Activated CD4-positive, alpha-beta T cell treated with anti-CD3 and anti-CD28 coated beads for 36 hours (primary cell): ENCODE measurements around the gene TXNDC5. TPM values are rescaled to one million over a fixed set of nuclear protein-coding genes. Genes with fewer than 3 reads are reported as not detected.
A peak's percentile ranks its signal among the peaks of the same experiment; 100 is the strongest.

Source experiments
- ATAC-seq: fragments of 200-7000 bp; cut with Tn5 transposase; one replicate; pipeline ENCODE4 v1.10.0; 2021; ENCODE audit warnings: mild to moderate bottlenecking, moderate library complexity
- CTCF ChIA-PET: fragments of 350-600 bp; sonication (Branson Sonifier 250); formaldehyde crosslinking; loops from one replicate; lab custom pipeline; 2021; ENCODE audit warnings: antibody characterized with exemption; lab: Charles Lee
- POLR2A ChIA-PET: fragments of 350-600 bp; sonication (Branson Sonifier 250); formaldehyde crosslinking; loops from one replicate; lab custom pipeline; 2021; ENCODE audit warnings: antibody characterized with exemption, inconsistent platforms; lab: Charles Lee
- DNase-seq: peaks from one replicate; pipeline ENCODE4 v3.0.0-alpha.2; 2020
- H3K27ac Mint-ChIP-seq: one replicate; pipeline ENCODE4 v1.8.0; 2021; ENCODE audit warnings: mixed read lengths
- H3K27me3 Mint-ChIP-seq: one replicate; pipeline ENCODE4 v1.8.0; 2021; ENCODE audit warnings: mixed read lengths
- H3K36me3 Mint-ChIP-seq: one replicate; pipeline ENCODE4 v1.8.0; 2021; ENCODE audit warnings: low read depth, mixed read lengths
- H3K4me1 Mint-ChIP-seq: one replicate; pipeline ENCODE4 v1.8.0; 2021; ENCODE audit warnings: mixed read lengths
- H3K4me3 Mint-ChIP-seq: one replicate; pipeline ENCODE4 v1.8.0; 2021; ENCODE audit warnings: mild to moderate bottlenecking, moderate library complexity, mixed read lengths
- H3K9me3 Mint-ChIP-seq: one replicate; pipeline ENCODE4 v1.8.0; 2021; ENCODE audit warnings: low read depth, mixed read lengths
- intact Hi-C, 2 experiments: fragments of 100-400 bp; cut with DNase I in 1 of 2; cut with micrococcal nuclease in 1 of 2; formaldehyde crosslinking; loops; one replicate each; pipeline versions ENCODE4 v1.14.2 to v1.15.1; 2022 to 2024; cut with DNase I, micrococcal nuclease
- total RNA-seq, 2 experiments: library from RNA; stranded (reverse); gene quantifications; one replicate each; pipeline ENCODE4 v1.2.3, GENCODE V29; 2021

TXNDC5 gene
- total RNA-seq, 2 experiments from 2014 or later = 44.4 to 52.8 TPM

GRCh38 chr6:7912736-7913517 lies 2.3 kb upstream of the TXNDC5 start:
- no peak for ATAC-seq
- Mint-ChIP-seq H3K27me3 (no peaks in the 10 kb centered on the region), H3K27ac (no peak overlapping the region), H3K9me3 (no peaks in the 10 kb centered on the region), H3K36me3 (peaks cover 4% of the 10 kb centered on the region), H3K4me1 (peaks cover 12% of the 10 kb centered on the region), H3K4me3 (no peak overlapping the region)
- ChIA-PET POLR2A (no interaction called here), CTCF (interaction anchor here (1.0 to 1.1 kb wide), 2 partner anchors 306 to 1070 kb away, joined by 3 read pairs; no protein-coding TSS in a partner anchor)
- no peak for DNase-seq
- intact Hi-C loops = loop anchor here (5.0 kb wide), 2 partner anchors 186 to 321 kb away; partner anchors contain the start of genes BMP6 (in 1 of the 2) and SNRNP48 (in 1 of the 2)

GRCh38 chr6:7912024-7912423 lies 1.4 kb upstream of the TXNDC5 start:
- Mint-ChIP-seq H3K4me3 (no peak overlapping the region), H3K27ac (no peak overlapping the region), H3K4me1 (peaks cover 15% of the 10 kb centered on the region), H3K27me3 (no peaks in the 10 kb centered on the region), H3K9me3 (no peaks in the 10 kb centered on the region), H3K36me3 (peaks cover 7% of the 10 kb centered on the region)
- CTCF ChIA-PET = interaction anchor here (0.7 kb wide), 1 partner anchor 13 kb away, joined by 4 read pairs; no protein-coding TSS in a partner anchor
- intact Hi-C loops = loop anchor here (5.0 kb wide), 2 partner anchors 185 to 320 kb away; partner anchors contain the start of genes BMP6 (in 1 of the 2) and SNRNP48 (in 1 of the 2)
- no peak for ATAC-seq
- POLR2A ChIA-PET = no interaction called here
- DNase-seq = no peak

GRCh38 chr6:7911345-7911725 lies 747 bp upstream of the TXNDC5 start:
- no peaks in the 10 kb centered on the region for H3K27me3 Mint-ChIP-seq
- POLR2A ChIA-PET = no interaction called here
- H3K36me3 Mint-ChIP-seq = peaks cover 7% of the 10 kb centered on the region
- no peak for ATAC-seq
- no peak for DNase-seq
- H3K27ac Mint-ChIP-seq = no peak overlapping the region
- no peak overlapping the region for H3K4me3 Mint-ChIP-seq
- H3K9me3 Mint-ChIP-seq = no peaks in the 10 kb centered on the region
- CTCF ChIA-PET = interaction anchor here (0.5 to 1.2 kb wide), 3 partner anchors 12 to 95 kb away, joined by 3 to 4 read pairs (median 4); no protein-coding TSS in a partner anchor
- peaks cover 15% of the 10 kb centered on the region for H3K4me1 Mint-ChIP-seq
- intact Hi-C loops = loop anchor here (2.0 to 5.0 kb wide), 3 partner anchors 184 to 523 kb away; partner anchors contain the start of genes BMP6 (in 1 of the 2), SLC35B3 (in 1 of the 2) and SNRNP48 (in 1 of the 2)

- Mint-ChIP-seq H3K27me3 (no peaks in the 10 kb centered on the region), H3K4me1 (peaks cover 15% of the 10 kb centered on the region), H3K4me3 (peak overlapping the region; percentile 91), H3K9me3 (no peaks in the 10 kb centered on the region), H3K36me3 (peaks cover 7% of the 10 kb centered on the region), H3K27ac (no peak overlapping the region)
- intact Hi-C loops = loop anchor here (1.0 to 5.0 kb wide), 8 partner anchors 154 to 597 kb away; partner anchors contain the start of genes BLOC1S5 (in 2 of the 2), BMP6 (in 2 of the 2), CAGE1 (in 1 of the 2) and EEF1E1 (in 1 of the 2)
- DNase-seq (no peak), ATAC-seq (peak; percentile 56)
- ChIA-PET POLR2A (no interaction called here), CTCF (interaction anchor here (1.1 to 1.2 kb wide), 2 partner anchors 96 to 182 kb away, joined by 3 to 4 read pairs; no protein-coding TSS in a partner anchor)
Observed at GRCh38 chr6:7910298-7910653, 312 bp downstream of the TXNDC5 start.

GRCh38 chr6:7909323-7910276 lies 988 bp downstream of the TXNDC5 start:
- H3K4me3 Mint-ChIP-seq = peak overlapping the region; percentile 91
- no peaks in the 10 kb centered on the region for H3K27me3 Mint-ChIP-seq
- DNase-seq (peak; percentile 70), ATAC-seq (peak; percentile 50)
- peaks cover 15% of the 10 kb centered on the region for H3K4me1 Mint-ChIP-seq
- POLR2A ChIA-PET = no interaction called here
- intact Hi-C loops = loop anchor here (1.0 to 5.0 kb wide), 9 partner anchors 98 to 596 kb away; partner anchors contain the start of genes BLOC1S5 (in 2 of the 2), BMP6 (in 2 of the 2), CAGE1 (in 1 of the 2) and EEF1E1 (in 1 of the 2)
- H3K9me3 Mint-ChIP-seq = no peaks in the 10 kb centered on the region
- CTCF ChIA-PET = interaction anchor here (0.6 to 1.2 kb wide), 4 partner anchors 14 to 181 kb away, joined by 3 to 4 read pairs (median 3); no protein-coding TSS in a partner anchor
- peak overlapping the region; percentile 76 for H3K27ac Mint-ChIP-seq
- H3K36me3 Mint-ChIP-seq = peaks cover 12% of the 10 kb centered on the region

GRCh38 chr6:7907159-7907558 lies 3.4 kb downstream of the TXNDC5 start:
- peaks cover 15% of the 10 kb centered on the region for H3K4me1 Mint-ChIP-seq
- peaks cover 21% of the 10 kb centered on the region for H3K36me3 Mint-ChIP-seq
- H3K27ac Mint-ChIP-seq = no peak overlapping the region

GRCh38 chr6:7906741-7907140 lies 3.8 kb downstream of the TXNDC5 start:
- no peak overlapping the region for H3K4me3 Mint-ChIP-seq

More at GRCh38 chr6:7907159-7907558, 3.4 kb downstream of the TXNDC5 start:
- intact Hi-C loops = loop anchor here (5.0 kb wide), 1 partner anchor 100 kb away; no protein-coding TSS in a partner anchor
- DNase-seq (no peak), ATAC-seq (no peak)
- ChIA-PET CTCF (interaction anchor here (0.6 kb wide), 1 partner anchor 183 kb away, joined by 3 read pairs; no protein-coding TSS in a partner anchor), POLR2A (no interaction called here)
- Mint-ChIP-seq H3K4me3 (no peak overlapping the region), H3K27me3 (no peaks in the 10 kb centered on the region), H3K9me3 (no peaks in the 10 kb centered on the region)

GRCh38 chr6:7905416-7905815 lies 5.2 kb downstream of the TXNDC5 start:
- no peak for DNase-seq
- no peak overlapping the region for H3K27ac Mint-ChIP-seq
- intact Hi-C loops = loop anchor here (5.0 kb wide), 1 partner anchor 102 kb away; no protein-coding TSS in a partner anchor
- H3K4me1 Mint-ChIP-seq = peaks cover 13% of the 10 kb centered on the region
- no peak overlapping the region for H3K4me3 Mint-ChIP-seq
- ChIA-PET CTCF (interaction anchor here (1.4 kb wide), 1 partner anchor 154 kb away, joined by 4 read pairs; no protein-coding TSS in a partner anchor), POLR2A (no interaction called here)
- no peak for ATAC-seq
- H3K36me3 Mint-ChIP-seq = peaks cover 30% of the 10 kb centered on the region
- no peaks in the 10 kb centered on the region for H3K27me3 Mint-ChIP-seq
- H3K9me3 Mint-ChIP-seq = no peaks in the 10 kb centered on the region

More at GRCh38 chr6:7906741-7907140, 3.8 kb downstream of the TXNDC5 start:
- H3K36me3 Mint-ChIP-seq = peaks cover 21% of the 10 kb centered on the region
- no peaks in the 10 kb centered on the region for H3K9me3 Mint-ChIP-seq
- DNase-seq (no peak), ATAC-seq (no peak)
- POLR2A ChIA-PET = no interaction called here
- no peaks in the 10 kb centered on the region for H3K27me3 Mint-ChIP-seq
- H3K4me1 Mint-ChIP-seq = peaks cover 15% of the 10 kb centered on the region
- CTCF ChIA-PET = no interaction called here
- H3K27ac Mint-ChIP-seq = no peak overlapping the region
- intact Hi-C loops = loop anchor here (5.0 kb wide), 1 partner anchor 101 kb away; no protein-coding TSS in a partner anchor

GRCh38 chr6:7904654-7905319 lies 5.8 kb downstream of the TXNDC5 start:
- H3K36me3 Mint-ChIP-seq = peaks cover 32% of the 10 kb centered on the region
- no peak overlapping the region for H3K4me3 Mint-ChIP-seq
- POLR2A ChIA-PET = no interaction called here
- DNase-seq (no peak), ATAC-seq (no peak)
- H3K9me3 Mint-ChIP-seq = no peaks in the 10 kb centered on the region
- H3K27me3 Mint-ChIP-seq = no peaks in the 10 kb centered on the region
- H3K4me1 Mint-ChIP-seq = peaks cover 13% of the 10 kb centered on the region
- intact Hi-C loops = loop anchor here (5.0 kb wide), 1 partner anchor 103 kb away; no protein-coding TSS in a partner anchor
- CTCF ChIA-PET = interaction anchor here (1.4 kb wide), 1 partner anchor 155 kb away, joined by 4 read pairs; no protein-coding TSS in a partner anchor
- H3K27ac Mint-ChIP-seq = no peak overlapping the region

GRCh38 chr6:7903673-7904072 lies 6.9 kb downstream of the TXNDC5 start:
- intact Hi-C loops = no loop called here
- H3K9me3 Mint-ChIP-seq = no peaks in the 10 kb centered on the region
- ATAC-seq (no peak), DNase-seq (no peak)
- no peak overlapping the region for H3K27ac Mint-ChIP-seq
- no peak overlapping the region for H3K4me3 Mint-ChIP-seq
- POLR2A ChIA-PET = interaction anchor here (0.6 kb wide), 1 partner anchor 281 kb away, joined by 3 read pairs; no protein-coding TSS in a partner anchor
- CTCF ChIA-PET = no interaction called here
- no peaks in the 10 kb centered on the region for H3K27me3 Mint-ChIP-seq
- peaks cover 6% of the 10 kb centered on the region for H3K4me1 Mint-ChIP-seq
- H3K36me3 Mint-ChIP-seq = peaks cover 35% of the 10 kb centered on the region
